GM19372 (cell line): ENCODE measurements around the gene LRIG1.

Source experiments
- ATAC-seq: cut with Tn5 transposase; IDR thresholded peaks from one replicate; pipeline ENCODE4 v1.9.1; 2021; ENCODE audit warnings: mild to moderate bottlenecking, low read depth, moderate library complexity; ENCODE audit not compliant: unreplicated experiment

LRIG1 gene

DNA sequence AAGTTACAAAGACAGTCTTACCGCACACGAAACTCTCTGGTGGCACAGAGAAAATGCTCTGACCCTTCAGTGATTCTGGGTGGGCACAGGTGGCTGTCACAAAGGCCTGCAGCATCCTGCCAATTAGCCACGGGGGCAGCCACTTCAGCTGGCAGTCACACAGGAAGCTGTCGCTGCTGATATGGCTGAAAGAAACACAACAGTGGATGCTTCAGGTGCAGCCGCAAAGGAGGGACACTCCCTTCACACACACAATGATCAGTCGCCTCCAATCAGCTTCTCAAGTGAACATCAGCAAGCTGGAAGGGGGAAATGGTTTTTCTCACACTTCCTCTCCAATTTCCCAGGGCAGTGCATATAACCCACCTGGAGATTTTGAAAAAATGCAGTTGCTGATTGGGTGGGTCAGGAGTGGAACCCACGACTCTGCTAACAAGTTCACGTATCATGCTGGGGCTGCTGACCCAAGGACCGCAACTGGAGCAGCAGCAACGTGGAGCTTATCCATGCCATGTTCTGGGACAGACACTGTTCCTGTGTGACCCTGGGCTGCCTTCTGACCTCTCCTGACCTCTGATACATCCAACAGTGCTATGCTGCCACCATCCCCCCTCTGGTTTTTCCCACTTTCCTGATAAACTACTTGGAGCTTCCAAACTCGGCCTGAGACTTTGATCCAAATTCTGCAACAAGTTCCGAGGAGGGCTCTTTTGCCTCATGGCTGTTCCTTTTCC is 106.6 kb downstream of the LRIG1 start:
- peak; percentile 83 for ATAC-seq

DNA sequence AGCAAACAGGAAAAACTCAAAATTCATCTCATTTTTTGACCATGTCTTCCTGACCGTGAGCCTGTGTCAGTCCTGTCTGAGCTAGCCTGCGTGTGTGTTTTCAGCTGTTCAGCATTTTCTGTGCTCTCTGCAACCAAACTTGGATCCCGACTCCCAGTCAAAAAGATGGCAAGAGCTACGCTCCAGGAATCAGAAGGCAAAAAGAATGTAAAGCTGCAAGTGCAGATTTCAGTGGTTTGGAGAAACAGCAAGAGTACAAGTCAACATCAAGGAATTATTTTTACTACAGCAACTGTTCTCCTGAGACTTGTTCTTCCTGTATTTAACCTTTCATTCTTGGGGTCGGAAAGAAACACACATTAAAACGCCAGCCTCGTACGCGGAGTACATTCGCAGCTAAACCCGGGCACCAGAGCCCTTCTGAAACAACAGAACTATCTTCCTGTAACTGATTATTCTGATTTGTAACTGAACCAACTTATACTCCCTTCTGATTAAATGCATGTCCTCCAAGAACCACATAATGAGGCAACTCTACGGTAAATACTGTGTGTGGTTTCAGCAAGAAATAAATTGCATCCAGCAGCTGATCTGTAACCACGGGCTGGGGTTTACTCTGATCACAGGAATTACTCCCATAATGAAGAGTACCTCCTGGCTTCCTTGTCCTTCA is 107.4 kb downstream of the LRIG1 start:
- ATAC-seq = no peak

GRCh38 chr3:66392966-66393332 is 107.9 kb downstream of the LRIG1 start:
- ATAC-seq = no peak

DNA sequence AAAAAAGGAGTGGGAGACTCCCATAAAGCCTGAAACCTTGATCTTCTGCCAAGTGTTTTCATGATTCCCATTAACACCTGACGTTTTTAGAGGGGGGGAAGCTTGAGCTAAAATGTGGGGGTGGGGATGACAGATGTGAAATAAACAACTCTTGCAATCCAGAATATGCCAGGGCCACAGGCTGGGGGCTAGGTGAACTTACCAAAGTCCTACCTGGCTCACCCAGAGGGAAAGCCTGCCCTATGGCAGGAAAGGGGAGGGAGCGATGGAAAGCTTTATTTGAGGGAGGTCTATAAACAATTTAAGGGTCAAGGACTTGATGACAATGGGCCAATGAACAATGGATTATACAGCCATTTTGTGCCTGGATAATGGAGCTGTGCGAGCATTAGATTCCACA is 108.3 kb downstream of the LRIG1 start:
- no peak for ATAC-seq

GRCh38 chr3:66390013-66390412 is 110.8 kb downstream of the LRIG1 start:
- peak; percentile 25 for ATAC-seq

DNA sequence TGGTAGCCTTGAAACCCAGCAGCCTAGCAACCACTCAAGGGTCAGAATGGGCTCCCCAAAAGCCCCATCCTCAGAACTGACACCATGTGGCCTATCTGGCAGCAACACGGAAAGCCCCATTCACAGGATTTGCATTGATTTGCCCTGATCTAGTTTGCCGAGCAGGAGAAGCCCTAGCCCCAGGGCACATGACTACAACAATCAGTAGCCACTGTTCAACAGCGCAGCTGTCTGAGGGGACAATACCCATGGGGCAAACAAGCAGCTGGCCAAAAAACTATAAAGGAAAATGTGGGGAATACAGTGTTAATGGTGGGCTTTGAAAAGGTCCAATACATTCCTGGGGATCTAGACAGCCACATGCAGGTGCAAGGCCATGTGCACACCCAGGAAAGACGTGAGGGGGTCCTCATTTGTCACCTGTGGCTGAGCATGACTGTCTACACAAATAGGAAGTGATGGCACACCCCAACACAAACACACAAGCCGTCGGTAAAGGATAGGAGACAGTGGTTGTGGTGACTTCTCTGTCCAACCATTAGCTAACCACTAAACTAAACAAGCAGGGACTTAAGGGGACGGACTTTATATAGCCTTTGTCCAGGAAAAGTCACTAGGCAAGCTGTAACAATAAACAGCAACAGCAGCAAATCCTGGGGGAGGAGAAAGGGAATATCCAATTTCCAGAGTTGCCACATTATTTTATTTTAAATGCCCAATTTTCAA is 113.7 kb downstream of the LRIG1 start:
- ATAC-seq = peak; percentile 45

DNA sequence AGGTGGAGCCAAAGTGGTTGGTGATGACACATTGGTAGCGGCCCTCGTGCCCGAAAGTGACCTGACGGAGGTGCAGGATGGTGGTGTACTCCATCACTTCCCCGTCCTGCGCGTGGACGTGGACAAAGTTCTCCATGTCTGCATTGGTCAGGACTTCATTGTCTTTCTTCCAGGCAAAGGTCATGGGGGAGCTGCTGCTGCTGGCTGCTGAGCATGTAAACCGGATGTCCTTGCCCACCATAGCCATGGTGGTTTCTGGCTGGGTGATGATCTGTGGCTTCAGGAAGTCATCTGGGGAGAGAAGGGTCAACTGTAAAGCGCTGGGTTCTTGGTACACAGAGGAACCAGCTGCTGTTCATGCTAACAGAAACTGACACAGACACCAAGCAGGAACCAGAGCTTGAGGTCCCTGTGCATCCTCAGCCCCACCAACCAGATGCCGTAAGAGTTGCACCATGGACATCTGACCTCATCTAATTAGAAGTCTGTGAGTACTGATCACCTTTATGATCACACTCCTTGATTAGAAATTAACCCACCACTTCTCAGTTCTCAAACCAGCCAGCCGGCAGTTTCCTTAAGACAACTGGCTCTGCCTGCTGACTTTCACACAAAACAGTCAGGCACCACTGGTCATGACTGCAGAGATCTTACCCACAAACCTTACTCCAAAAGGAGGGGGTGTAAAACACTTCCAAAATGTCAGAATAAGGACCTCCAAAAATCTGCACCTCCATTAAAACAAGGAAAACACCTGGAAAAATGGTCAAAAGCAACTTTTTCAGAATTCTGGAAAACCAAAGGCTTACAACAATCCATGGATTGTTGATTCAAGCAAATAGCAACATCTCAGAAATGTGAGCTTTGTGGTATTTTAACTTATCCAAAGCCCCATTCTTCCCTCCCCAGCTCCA is 114.6 kb downstream of the LRIG1 start:
- peak; percentile 78 for ATAC-seq

GRCh38 chr3:66385066-66385465 is 115.8 kb downstream of the LRIG1 start:
- no peak for ATAC-seq

- ATAC-seq = no peak
These were observed 116.7 kb downstream of the LRIG1 start for GRCh38 chr3:66383998-66384745.

DNA sequence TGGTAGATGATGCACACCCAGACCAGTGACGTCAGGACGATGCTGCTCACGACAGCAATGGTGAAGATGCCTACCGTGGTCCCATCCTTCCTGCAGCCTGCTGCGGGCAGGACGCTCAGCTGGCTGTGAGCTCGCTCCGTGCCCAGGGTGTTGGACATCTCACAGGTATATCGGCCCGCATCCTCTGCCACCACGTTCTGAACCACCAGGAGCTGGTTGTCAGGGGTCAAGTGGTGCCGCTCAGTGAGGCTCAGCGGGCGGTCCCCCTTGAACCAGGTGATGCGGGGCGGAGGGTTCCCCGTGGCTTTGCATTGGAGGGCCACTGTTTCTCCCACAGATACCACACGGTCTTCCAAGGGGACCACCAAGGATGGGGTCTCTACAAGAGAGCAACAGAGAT is 117.8 kb downstream of the LRIG1 start:
- ATAC-seq = no peak

DNA sequence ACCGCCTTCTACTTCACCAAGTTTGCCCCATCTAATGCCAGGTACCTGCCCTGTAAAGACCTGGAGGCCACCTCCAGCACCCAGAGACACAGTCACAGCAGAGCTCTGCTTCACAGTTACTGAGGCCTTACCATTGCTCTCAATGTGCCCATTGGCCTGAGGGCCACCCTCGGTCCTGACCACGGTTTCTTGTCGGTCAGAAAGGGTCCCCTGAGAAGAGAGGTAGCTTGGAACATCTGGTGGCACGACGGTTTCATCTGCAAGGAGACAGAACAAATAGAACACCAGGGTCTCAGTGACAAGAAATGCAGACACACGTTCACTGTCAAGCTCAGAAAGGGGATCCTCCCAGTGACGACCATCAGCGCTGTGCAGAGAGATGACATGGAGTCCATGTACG is 118.7 kb downstream of the LRIG1 start:
- ATAC-seq = no peak

DNA sequence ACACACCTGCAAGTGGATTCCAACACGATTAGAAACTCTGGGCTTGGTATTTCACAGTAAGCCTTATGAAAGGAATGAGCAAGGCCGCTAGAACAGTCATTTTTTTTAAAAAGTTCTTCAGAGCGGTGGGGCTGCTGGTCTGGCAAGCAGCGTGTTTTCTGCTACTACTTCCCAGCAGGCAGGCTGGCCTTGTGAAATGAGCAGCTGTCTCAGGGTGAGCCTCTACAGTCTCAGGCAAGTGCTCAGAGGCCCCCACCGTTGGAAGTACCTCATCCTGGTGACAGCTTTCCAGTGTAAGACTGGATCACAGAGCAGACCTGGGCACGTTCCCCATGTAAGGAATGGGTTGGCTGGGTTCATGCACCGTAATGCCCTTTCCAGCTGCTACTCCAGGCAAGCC is 119.2 kb downstream of the LRIG1 start:
- ATAC-seq = no peak

DNA sequence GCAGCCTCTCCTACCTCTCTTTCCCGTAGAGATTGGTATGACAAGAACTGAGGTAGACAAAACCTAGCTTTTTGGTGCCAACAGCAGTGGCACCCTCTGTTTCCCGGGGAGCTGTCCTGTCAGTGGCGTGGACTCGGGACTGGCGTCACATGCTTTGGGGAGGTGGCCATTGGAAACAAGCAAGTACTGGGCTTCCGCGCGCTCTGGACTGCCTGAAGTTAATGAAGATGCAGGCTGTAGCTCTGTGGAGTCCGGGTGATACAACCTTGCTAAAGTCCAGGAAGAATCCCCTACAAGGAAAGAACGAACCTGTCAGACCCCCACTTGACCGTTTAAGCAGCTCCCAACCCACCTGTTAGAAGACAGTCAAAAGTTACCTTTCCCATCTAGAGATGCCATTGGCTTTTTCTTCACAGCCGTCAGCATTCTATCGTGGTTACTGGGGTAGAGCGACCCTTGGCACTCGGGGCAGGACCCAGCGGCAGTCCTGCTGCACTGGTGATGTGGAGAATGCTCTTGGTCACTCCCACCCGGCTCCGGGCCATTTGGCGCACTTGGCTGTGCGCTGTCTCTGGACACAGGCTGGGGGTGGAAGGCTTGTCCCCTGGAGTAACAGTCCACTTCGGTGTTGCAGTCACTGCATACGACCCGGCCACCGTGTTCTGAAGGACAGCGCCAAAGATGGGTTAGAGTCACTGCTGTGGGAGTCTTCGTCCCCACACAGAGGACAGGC is 120.5 kb downstream of the LRIG1 start:
- ATAC-seq = no peak

GRCh38 chr3:66379565-66379964 is 121.3 kb downstream of the LRIG1 start:
- no peak for ATAC-seq

GRCh38 chr3:66378256-66378655 is 122.6 kb downstream of the LRIG1 start:
- ATAC-seq = no peak

GRCh38 chr3:66377800-66378199 is 123.0 kb downstream of the LRIG1 start:
- ATAC-seq = no peak

DNA sequence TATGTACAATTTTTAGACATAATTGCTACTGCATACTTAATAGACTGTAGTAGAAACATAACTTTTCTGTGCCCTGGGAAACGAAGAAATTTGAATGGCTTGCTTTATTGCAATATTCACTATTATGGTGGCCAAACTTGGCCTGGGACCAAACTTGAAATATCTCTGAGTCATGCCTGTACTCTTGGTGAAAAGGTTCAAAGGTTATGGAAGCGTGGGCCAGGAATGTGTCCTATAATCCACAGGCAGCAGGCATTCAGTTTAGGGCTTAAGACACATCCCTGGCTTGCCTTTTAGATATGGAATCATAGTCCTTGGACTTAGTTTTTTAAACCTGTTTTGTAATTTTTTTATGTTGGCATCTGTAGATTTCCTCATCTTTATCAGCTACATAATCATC is 124.3 kb downstream of the LRIG1 start:
- ATAC-seq = no peak

DNA sequence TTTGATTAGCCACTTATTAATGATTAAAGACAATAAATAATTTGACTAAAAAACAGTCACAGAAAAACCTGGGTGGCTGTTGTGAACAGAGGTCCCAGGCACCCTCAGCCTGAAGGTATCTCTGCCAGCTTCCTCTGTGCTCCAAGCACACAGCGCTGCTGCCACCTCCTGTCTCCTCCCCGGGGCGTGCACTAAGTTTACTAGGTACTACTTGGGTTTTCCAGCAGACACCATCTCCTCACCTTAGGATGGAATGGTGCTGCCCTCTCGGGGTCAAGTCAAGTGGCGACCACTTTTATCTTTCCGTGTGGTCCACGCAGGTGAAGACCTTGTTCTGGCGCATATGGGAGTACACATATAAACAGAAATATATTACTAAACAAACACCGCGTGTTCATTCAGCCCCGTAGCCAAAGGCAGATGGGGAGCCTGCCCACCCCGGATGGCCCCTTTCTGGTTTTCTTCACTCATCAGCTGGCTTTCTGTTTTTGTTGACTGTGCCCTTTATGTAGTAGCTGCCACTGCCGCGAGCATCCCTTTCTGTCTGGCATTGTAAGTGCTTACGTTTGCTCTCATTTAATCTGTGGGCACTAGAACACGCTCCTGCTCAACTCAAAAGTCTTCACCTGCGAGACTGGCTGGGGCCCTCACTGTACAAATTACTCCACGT is 128.0 kb downstream of the LRIG1 start:
- ATAC-seq = no peak

GRCh38 chr3:66371432-66371831 is 129.4 kb downstream of the LRIG1 start:
- no peak for ATAC-seq
